ENCODE measurements around the gene CNTNAP4.

- TF ChIP-seq, protein P1, sequence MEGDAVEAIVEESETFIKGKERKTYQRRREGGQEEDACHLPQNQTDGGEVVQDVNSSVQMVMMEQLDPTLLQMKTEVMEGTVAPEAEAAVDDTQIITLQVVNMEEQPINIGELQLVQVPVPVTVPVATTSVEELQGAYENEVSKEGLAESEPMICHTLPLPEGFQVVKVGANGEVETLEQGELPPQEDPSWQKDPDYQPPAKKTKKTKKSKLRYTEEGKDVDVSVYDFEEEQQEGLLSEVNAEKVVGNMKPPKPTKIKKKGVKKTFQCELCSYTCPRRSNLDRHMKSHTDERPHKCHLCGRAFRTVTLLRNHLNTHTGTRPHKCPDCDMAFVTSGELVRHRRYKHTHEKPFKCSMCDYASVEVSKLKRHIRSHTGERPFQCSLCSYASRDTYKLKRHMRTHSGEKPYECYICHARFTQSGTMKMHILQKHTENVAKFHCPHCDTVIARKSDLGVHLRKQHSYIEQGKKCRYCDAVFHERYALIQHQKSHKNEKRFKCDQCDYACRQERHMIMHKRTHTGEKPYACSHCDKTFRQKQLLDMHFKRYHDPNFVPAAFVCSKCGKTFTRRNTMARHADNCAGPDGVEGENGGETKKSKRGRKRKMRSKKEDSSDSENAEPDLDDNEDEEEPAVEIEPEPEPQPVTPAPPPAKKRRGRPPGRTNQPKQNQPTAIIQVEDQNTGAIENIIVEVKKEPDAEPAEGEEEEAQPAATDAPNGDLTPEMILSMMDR (IDR thresholded peaks at IDR 0.05; ENCODE audit: control extremely low read depth in 1 of 3, insufficient read depth in 1 of 3, low read depth in 1 of 3, low read length in 3 of 3), result no peak
- no peak for TF ChIP-seq SIRT6 (IDR thresholded peaks at IDR 0.05; ENCODE audit: low read length)
- no peak for TF ChIP-seq MAFK (IDR thresholded peaks at IDR 0.05; ENCODE audit: low read depth, low read length)
- TF ChIP-seq SP2 (IDR thresholded peaks at IDR 0.05; ENCODE audit: low read length), result no peak
- no peak for TF ChIP-seq TAF7 (optimal IDR thresholded peaks at IDR 0.05; ENCODE audit: borderline replicate concordance, low read depth, low read length)
- TF ChIP-seq EZH2 (IDR thresholded peaks at IDR 0.05; ENCODE audit: low read depth, low read length, severe bottlenecking), result no peak
Observed at GRCh38 chr16:76329106-76329505, 51.9 kb downstream of the CNTNAP4 start.
